Activated naive CD4-positive, alpha-beta T cell treated with anti-CD3 and anti-CD28 coated beads, Interleukin-2, amount 50 U/mL, for 24 hours (primary cell): ENCODE data around the gene VSIR.

Source experiments
- H3K27ac Mint-ChIP-seq: one replicate; pipeline ENCODE4 v1.8.0; 2021; ENCODE audit warnings: mild to moderate bottlenecking, mixed read lengths
- H3K27me3 Mint-ChIP-seq: one replicate; pipeline ENCODE4 v1.8.0; 2021; ENCODE audit warnings: mixed read lengths
- H3K36me3 Mint-ChIP-seq: one replicate; pipeline ENCODE4 v1.8.0; 2021; ENCODE audit warnings: mixed read lengths
- H3K4me1 Mint-ChIP-seq: one replicate; pipeline ENCODE4 v1.8.0; 2021; ENCODE audit warnings: mixed read lengths
- H3K4me3 Mint-ChIP-seq: one replicate; pipeline ENCODE4 v1.8.0; 2021; ENCODE audit warnings: mild to moderate bottlenecking, mixed read lengths
- H3K9me3 Mint-ChIP-seq: one replicate; pipeline ENCODE4 v1.8.0; 2021; ENCODE audit warnings: mixed read lengths

The VSIR gene

DNA sequence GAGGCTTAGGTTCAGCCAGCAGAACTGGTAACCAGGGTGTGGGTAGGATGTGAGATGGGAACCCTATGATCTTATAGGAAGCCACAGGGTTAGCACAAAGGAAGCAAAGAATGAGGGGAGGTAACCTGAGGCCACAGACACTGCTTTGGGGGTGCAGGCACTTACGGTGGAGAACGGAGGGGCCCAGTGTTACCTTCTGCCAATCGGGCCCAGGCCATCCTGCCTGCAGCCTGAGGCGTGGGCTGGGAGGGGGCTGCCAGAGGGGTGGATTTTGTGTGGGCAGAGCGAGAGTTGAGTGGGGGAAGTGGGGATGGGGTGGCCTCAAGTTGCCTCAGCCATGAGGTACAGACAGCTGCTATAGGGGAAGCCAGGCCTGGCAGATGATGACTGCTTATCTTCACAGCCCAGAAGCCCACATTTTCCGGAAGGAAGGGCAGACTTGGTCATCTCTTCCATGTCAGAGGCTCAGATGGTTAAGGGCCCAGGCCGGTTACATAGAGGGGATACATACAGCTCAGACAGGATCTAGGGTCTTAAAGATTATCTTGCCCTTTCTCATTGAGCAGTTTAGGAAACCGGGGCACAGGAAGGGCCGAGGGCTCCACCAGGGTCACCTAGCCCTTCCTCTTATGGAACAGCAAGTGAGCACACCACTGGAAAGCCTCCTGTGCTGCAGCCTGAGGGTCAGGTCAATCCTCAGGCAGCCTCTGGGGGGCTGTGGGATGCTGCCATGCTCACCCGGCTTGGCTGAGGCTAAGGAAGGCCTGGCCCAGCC lies 24.4 kb upstream of the VSIR start:
- no peak overlapping the region for H3K4me3 Mint-ChIP-seq
- peaks cover 2% of the 10 kb centered on the region for H3K36me3 Mint-ChIP-seq
- H3K27me3 Mint-ChIP-seq = no peaks in the 10 kb centered on the region
- no peak overlapping the region for H3K27ac Mint-ChIP-seq
- H3K9me3 Mint-ChIP-seq = no peaks in the 10 kb centered on the region
- peaks cover 10% of the 10 kb centered on the region for H3K4me1 Mint-ChIP-seq

- no peaks in the 10 kb centered on the region for H3K9me3 Mint-ChIP-seq
- H3K4me3 Mint-ChIP-seq = no peak overlapping the region
- H3K4me1 Mint-ChIP-seq = peaks cover 10% of the 10 kb centered on the region
- no peak overlapping the region for H3K27ac Mint-ChIP-seq
- no peaks in the 10 kb centered on the region for H3K27me3 Mint-ChIP-seq
- peaks cover 2% of the 10 kb centered on the region for H3K36me3 Mint-ChIP-seq
Measured at GRCh38 chr10:71796749-71797405, 23.6 kb upstream of the VSIR start.

GRCh38 chr10:71795248-71795647 lies 21.9 kb upstream of the VSIR start:
- Mint-ChIP-seq H3K9me3 (no peaks in the 10 kb centered on the region), H3K27ac (no peak overlapping the region), H3K4me1 (peaks cover 13% of the 10 kb centered on the region), H3K36me3 (peaks cover 2% of the 10 kb centered on the region), H3K4me3 (no peak overlapping the region), H3K27me3 (no peaks in the 10 kb centered on the region)

DNA sequence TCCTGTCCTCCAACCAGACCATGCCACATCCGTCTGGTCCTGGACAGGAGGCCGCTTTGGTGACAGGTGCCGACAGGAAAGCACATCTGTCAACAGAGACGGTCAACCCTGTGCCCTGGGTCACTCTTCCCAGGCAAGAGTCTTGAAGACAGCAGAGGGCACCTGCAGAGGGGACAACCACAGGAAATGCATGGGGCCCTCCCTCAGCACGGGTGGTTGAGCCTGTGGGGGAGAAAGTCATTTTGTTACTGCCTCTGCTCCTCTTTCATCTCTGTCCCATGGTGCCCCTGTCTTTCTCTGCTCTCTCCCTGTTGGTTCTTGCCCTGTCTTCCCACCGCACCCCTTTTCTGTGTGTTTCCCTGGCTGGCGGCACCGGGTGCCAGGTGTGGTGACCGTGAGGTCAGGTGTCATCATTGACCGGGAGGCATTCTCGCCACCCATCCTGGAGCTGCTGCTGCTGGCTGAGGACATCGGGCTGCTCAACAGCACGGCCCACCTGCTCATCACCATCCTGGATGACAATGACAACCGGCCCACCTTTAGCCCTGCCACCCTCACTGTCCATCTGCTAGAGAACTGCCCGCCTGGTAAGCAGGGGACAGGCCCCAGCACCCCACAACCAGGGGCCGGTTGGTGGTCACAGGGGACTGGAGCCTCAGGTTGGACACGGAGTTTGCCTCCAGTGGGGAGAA lies 17.6 kb upstream of the VSIR start:
- Mint-ChIP-seq H3K27ac (no peak overlapping the region), H3K36me3 (peaks cover 2% of the 10 kb centered on the region), H3K27me3 (no peaks in the 10 kb centered on the region)

DNA sequence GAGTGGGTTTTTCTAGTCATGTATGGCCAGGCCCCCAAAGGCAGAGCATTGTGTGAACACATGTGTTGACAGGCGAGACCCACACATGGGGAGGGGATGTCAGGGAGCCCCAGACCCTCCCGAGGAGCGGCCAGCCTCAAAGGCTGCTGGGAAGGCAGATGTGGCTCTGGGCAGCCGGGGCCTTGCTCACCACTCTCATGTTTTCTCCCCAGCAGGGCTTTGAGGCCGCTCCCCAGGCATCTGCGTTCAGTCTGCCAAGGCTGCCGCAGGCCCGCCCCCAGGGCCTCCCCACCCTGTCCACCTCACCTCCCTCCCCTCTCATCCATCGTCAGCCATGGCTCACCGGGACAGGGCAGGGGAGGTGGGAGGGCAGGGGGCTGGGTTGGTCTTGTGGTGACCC lies 16.6 kb upstream of the VSIR start:
- Mint-ChIP-seq H3K36me3 (peaks cover 2% of the 10 kb centered on the region), H3K4me3 (no peak overlapping the region), H3K27ac (no peak overlapping the region), H3K9me3 (no peaks in the 10 kb centered on the region), H3K27me3 (no peaks in the 10 kb centered on the region), H3K4me1 (peaks cover 4% of the 10 kb centered on the region)

More for the DNA sequence above, 17.6 kb upstream of the VSIR start:
- Mint-ChIP-seq H3K9me3 (no peaks in the 10 kb centered on the region), H3K4me1 (peaks cover 4% of the 10 kb centered on the region), H3K4me3 (no peak overlapping the region)

DNA sequence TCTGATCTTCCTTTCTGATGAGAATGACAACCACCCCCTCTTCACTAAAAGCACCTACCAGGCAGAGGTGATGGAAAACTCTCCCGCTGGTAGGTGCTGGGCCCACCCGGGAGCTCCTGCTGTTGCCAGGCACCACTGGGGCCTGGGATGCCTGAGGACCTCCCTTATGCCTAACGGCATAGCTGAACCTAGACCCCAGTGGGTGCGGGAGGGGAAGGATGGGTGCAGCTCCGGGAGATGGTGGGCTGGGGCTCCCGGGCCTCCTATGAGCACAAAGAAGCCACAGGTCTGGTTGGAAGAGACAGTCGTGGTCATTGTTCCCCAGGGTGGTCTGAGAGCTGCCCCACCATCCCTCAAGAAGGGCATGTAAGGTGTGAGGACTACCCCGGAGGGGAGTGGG lies 15.6 kb upstream of the VSIR start:
- no peak overlapping the region for H3K27ac Mint-ChIP-seq
- no peaks in the 10 kb centered on the region for H3K9me3 Mint-ChIP-seq
- no peaks in the 10 kb centered on the region for H3K27me3 Mint-ChIP-seq
- H3K36me3 Mint-ChIP-seq = peaks cover 2% of the 10 kb centered on the region
- H3K4me3 Mint-ChIP-seq = no peak overlapping the region
- peaks cover 4% of the 10 kb centered on the region for H3K4me1 Mint-ChIP-seq

GRCh38 chr10:71784679-71785272 lies 11.5 kb upstream of the VSIR start:
- H3K4me3 Mint-ChIP-seq = no peak overlapping the region
- no peaks in the 10 kb centered on the region for H3K36me3 Mint-ChIP-seq
- H3K4me1 Mint-ChIP-seq = no peaks in the 10 kb centered on the region
- no peaks in the 10 kb centered on the region for H3K9me3 Mint-ChIP-seq
- no peaks in the 10 kb centered on the region for H3K27me3 Mint-ChIP-seq
- no peak overlapping the region for H3K27ac Mint-ChIP-seq

DNA sequence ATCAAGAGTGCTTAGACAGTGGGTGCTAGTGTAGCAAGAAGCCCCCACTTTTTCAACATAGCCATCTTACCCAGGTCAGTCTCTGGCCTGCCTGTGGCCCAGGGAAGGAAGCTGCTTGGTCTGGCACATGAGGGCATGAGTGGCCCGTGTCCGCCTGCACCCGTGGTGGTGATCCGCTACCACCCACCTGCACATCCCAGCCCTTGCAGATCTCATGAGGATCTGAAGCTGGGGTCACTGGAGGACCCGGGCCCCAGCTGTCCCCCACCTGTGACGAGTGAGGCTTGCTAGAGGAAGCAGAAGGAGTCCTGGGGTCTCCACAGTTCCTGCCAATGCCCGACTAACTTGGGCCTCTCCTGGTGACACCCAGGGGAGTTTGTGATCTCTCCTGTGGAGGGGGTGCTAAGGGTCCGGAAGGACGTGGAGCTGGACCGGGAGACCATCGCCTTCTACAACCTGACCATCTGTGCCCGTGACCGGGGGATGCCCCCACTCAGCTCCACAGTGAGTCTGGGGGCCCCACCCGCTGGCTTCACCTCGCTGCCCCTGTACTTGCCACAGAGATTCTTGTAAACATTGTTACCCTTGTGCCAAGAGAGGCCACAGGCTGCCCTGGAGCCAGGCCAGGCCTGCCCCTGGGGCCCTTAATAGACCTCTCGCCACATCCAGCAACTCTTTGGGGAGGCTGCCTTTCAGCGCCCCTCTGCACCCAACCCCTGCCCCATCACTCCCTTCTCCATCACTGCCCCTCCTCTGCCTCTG lies 10.8 kb upstream of the VSIR start:
- Mint-ChIP-seq H3K36me3 (no peaks in the 10 kb centered on the region), H3K27me3 (no peaks in the 10 kb centered on the region), H3K27ac (no peak overlapping the region), H3K9me3 (no peaks in the 10 kb centered on the region), H3K4me3 (no peak overlapping the region), H3K4me1 (no peaks in the 10 kb centered on the region)

DNA sequence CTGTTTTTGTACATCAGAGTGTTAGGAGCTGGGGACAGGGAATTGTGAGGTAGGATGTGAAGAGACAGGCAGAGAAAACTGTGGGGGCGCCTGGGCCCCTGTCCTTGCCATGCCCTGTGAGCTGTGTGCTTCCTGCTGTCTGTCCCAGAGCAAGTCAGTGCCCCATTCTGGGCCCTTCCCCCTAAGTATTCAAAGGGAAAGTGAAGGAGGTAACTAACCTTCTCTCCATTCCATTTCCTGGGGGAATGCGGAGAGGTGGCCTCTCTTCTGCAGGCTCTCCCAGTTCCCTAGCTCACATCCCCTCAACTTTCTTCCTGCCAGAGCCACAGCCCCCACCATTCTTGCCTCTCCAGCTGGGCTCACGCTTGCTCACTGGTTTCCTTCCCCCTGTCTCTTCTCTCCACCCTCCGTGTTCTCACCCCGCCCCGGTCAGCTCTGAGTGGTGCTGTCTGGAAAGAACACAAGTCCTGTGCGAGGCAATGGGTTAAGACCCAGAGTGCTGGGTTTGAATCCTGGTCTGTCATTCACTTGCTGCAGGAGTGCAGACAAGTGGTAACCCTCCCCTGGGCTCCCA lies 9.7 kb upstream of the VSIR start:
- Mint-ChIP-seq H3K4me1 (no peaks in the 10 kb centered on the region), H3K27ac (no peak overlapping the region), H3K4me3 (no peak overlapping the region), H3K27me3 (no peaks in the 10 kb centered on the region), H3K9me3 (no peaks in the 10 kb centered on the region), H3K36me3 (no peaks in the 10 kb centered on the region)

DNA sequence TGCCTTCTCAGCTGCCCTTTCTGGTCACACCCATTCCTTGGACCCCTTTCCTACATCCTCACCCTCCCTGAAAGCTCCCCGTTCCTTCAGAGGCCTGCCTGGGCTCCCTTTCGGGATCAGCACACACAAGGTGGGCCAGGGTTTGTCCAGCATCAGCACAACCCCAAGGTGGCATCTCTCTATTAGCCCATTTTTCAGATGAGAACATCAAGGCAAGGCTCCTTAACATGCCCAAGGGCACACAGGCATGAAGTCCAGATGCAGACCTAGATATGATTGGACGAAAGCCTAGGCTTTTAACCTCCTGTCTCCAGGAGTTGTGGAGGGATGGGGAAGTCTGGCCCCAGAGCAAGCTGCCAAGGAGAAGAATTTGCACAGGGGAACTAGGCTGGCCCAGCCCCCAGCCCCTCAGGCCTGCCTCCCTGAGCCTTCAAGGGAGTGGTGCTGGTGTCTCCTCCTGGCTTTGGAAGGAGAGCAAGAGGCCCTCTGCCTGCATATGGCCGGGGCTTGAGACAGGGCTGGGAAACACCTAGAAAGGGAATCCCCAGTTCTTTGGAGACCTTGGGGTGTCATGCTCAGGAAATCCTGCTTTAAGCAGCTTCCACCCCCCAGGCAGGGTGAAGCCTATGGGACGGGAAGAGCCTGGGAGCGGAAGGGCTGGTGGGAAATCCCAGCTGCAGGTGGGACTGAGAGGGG lies 9.0 kb upstream of the VSIR start:
- no peak overlapping the region for H3K27ac Mint-ChIP-seq
- H3K36me3 Mint-ChIP-seq = no peaks in the 10 kb centered on the region
- H3K4me3 Mint-ChIP-seq = no peak overlapping the region
- no peaks in the 10 kb centered on the region for H3K4me1 Mint-ChIP-seq
- H3K27me3 Mint-ChIP-seq = no peaks in the 10 kb centered on the region
- H3K9me3 Mint-ChIP-seq = no peaks in the 10 kb centered on the region

- Mint-ChIP-seq H3K27me3 (no peaks in the 10 kb centered on the region), H3K4me3 (no peak overlapping the region), H3K4me1 (peaks cover 12% of the 10 kb centered on the region), H3K27ac (peak overlapping the region; percentile 57), H3K9me3 (no peaks in the 10 kb centered on the region), H3K36me3 (no peaks in the 10 kb centered on the region)
Measured at GRCh38 chr10:71780719-71781118, 7.4 kb upstream of the VSIR start.

DNA sequence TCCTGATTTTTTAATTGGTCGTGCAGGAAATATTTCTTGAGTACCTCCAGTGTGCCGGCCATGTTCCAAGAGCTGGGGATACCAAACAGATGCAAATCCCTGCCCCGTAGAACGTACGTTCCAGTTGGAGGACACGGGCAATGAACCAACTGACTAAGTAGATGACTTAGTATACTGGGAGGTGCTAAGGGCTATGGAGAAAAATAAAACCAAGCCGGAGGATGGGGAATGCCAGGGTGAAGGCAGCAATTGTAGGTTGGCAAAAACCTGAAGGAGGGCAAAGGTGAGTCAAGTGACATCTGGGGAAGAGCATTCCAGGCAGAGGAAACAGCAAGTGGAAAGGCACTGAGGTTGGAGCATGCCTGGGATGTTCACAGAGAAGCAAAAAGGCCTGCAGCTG lies 6.8 kb upstream of the VSIR start:
- no peaks in the 10 kb centered on the region for H3K27me3 Mint-ChIP-seq
- no peak overlapping the region for H3K4me3 Mint-ChIP-seq
- H3K36me3 Mint-ChIP-seq = no peaks in the 10 kb centered on the region
- H3K27ac Mint-ChIP-seq = no peak overlapping the region
- H3K4me1 Mint-ChIP-seq = peaks cover 18% of the 10 kb centered on the region
- no peaks in the 10 kb centered on the region for H3K9me3 Mint-ChIP-seq

DNA sequence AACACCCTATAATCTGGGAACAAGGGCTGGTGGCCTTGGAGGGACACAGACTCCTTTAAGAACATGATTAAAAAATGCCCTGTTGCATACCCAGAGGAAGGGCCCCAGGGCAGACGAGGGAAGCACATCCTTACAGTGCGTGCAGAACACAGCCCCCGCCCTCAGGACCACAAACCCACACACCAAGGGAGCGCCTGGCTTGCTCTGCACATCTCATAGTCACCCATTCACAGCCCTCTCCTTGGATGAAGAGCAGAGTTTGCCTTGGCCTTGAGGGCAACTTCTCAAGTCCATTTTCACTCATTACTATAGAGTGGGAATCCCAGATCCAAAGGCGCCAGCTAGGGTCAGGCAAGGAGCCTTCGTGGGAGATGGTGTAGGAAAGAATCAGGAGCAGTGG lies 6.3 kb upstream of the VSIR start:
- Mint-ChIP-seq H3K9me3 (no peaks in the 10 kb centered on the region), H3K27me3 (no peaks in the 10 kb centered on the region), H3K27ac (no peak overlapping the region), H3K4me3 (no peak overlapping the region), H3K4me1 (peaks cover 23% of the 10 kb centered on the region), H3K36me3 (no peaks in the 10 kb centered on the region)

GRCh38 chr10:71778071-71778825 lies 4.9 kb upstream of the VSIR start:
- H3K27ac Mint-ChIP-seq = no peak overlapping the region
- no peak overlapping the region for H3K4me3 Mint-ChIP-seq
- H3K36me3 Mint-ChIP-seq = no peaks in the 10 kb centered on the region
- H3K9me3 Mint-ChIP-seq = no peaks in the 10 kb centered on the region
- no peaks in the 10 kb centered on the region for H3K27me3 Mint-ChIP-seq
- H3K4me1 Mint-ChIP-seq = peaks cover 35% of the 10 kb centered on the region
